ENCODE measurements around the gene AMOTL1.

- TF ChIP-seq CTCF (IDR thresholded peaks at IDR 0.05) (no peak), ZFX (IDR thresholded peaks at IDR 0.05; ENCODE audit: borderline replicate concordance) (no peak)
Observed at GRCh38 chr11:94883878-94884277, 115.7 kb downstream of the AMOTL1 start.
